ENCODE measurements around the gene ANKMY1.

The ANKMY1 gene

DNA sequence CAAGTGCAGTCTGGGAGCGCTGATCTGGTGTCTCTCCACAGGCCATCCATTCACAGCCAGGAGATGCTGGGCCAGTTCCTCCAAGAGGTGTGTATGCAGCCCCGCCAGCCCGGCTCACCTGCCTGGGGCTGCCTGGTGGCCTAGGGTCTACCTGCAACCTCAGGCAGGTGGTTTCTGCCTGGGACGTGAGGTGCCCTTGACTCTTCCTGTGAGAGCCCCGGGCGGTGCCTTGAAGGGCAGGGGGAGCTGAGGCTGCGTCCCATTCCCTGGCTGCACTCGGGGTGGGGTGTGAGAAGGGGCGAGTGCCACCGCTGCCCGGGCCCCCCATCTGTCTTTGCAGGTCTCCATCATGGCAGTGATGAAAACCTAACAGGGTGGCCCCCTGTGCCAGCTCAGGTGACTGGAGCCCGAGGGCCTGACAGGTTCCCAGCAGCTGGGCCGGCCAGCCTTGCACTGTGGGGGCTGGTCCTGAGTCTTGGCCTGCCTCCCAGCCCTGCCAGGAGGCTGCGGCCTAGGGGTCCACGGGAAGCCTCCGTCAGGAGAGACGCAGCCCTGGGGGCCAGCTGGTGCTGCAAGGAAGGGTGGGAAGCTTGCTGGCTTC, 40.6 kb upstream of the ANKMY1 start:
- peaks cover 12% of the 10 kb centered on the region for H3K36me3 Mint-ChIP-seq
- DNase-seq (ENCODE audit: low spot score in 2 of 2) (no peak), ATAC-seq (no peak)
- H3K4me1 Mint-ChIP-seq, result no peaks in the 10 kb centered on the region
- H3K27ac Mint-ChIP-seq, result peak overlapping the region; percentile 88
- no peaks in the 10 kb centered on the region for H3K9me3 Mint-ChIP-seq
- no peak overlapping the region for H3K4me3 Mint-ChIP-seq

DNA sequence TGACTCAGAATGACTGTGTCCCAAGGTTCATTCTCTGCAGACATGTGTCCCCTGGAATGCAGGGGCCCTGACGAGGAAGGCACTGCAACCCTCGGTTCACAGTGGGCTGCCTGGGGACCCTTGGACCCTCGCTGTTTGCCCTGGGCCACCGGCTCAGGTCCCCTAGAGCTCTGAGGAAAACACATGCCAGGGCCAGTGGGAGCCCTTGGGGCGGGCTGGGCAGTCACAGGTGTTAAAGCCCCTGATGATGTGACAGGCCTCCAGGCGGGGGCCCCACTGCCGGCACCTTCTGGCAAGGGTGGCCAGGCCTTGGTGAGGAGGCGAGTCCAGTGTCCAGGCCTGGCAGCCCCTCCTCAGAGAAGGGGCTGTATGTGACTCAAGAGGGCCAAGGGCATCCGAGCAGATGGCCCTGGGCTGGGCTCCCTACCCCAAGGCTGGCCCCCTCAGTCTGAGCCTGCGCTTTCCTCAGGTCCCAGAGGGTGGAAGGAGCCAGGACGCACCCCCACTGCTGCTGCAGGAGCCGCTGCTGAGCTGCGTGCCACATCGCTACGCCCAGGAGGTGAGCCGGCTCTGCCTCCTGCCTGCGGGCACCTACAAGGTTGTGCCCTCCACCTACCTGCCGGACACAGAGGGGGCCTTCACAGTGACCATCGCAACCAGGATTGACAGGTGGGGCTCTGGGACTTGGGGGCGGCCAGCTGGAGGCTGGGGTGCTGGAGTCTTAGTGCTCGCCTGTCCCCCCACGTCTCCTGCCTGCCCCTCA, 39.8 kb upstream of the ANKMY1 start:
- H3K36me3 Mint-ChIP-seq, result peaks cover 15% of the 10 kb centered on the region
- H3K4me3 Mint-ChIP-seq, result no peak overlapping the region
- no peaks in the 10 kb centered on the region for H3K9me3 Mint-ChIP-seq
- DNase-seq (ENCODE audit: low spot score in 2 of 2) (no peak), ATAC-seq (no peak)
- H3K27ac Mint-ChIP-seq, result no peak overlapping the region
- no peaks in the 10 kb centered on the region for H3K4me1 Mint-ChIP-seq

DNA sequence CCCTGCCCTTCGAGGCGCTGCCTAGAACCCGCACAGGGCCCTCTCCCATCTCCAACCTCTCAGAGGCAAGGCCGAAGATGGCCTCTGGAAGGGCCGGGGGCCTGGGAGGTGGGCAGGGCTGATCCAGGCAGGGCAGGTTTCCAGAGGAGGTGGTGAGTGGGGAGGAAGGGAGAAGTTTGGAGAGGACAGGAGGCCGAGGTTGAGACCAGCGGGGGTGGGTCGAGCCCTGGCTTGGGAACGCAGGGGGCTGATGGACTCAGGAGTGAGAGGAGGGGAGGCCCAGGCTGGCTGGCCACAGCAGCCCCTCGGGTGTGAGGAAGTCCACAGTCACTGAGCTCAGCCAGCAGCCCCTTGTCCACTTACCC, 39.2 kb upstream of the ANKMY1 start:
- no peaks in the 10 kb centered on the region for H3K4me1 Mint-ChIP-seq
- ATAC-seq, result no peak
- H3K27ac Mint-ChIP-seq, result no peak overlapping the region
- no peak overlapping the region for H3K4me3 Mint-ChIP-seq
- DNase-seq (ENCODE audit: low spot score in 2 of 2), result no peak
- peaks cover 21% of the 10 kb centered on the region for H3K36me3 Mint-ChIP-seq
- no peaks in the 10 kb centered on the region for H3K9me3 Mint-ChIP-seq

DNA sequence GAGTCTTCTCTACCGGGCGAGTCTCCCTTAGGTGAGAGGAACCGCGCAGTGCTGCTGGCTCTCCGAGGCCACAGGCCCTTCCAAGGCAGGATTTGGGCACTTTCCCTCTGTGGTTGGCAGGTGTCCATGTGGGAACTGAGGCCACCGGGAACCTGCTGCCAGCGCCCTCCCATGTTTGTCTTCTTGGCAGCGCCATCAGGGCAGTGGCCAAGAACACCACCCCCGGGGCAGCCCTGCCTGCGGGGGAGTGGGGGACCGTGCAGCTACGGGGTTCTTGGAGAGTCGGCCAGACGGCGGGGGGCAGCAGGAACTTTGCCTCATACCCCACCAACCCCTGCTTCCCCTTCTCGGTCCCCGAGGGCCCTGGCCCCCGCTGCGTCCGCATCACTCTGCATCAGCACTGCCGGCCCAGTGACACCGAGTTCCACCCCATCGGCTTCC, 38.7 kb upstream of the ANKMY1 start:
- no peak overlapping the region for H3K4me3 Mint-ChIP-seq
- DNase-seq (ENCODE audit: low spot score in 2 of 2), result no peak
- peaks cover 3% of the 10 kb centered on the region for H3K4me1 Mint-ChIP-seq
- peaks cover 20% of the 10 kb centered on the region for H3K36me3 Mint-ChIP-seq
- no peak overlapping the region for H3K27ac Mint-ChIP-seq
- ATAC-seq, result no peak
- H3K9me3 Mint-ChIP-seq, result no peaks in the 10 kb centered on the region

DNA sequence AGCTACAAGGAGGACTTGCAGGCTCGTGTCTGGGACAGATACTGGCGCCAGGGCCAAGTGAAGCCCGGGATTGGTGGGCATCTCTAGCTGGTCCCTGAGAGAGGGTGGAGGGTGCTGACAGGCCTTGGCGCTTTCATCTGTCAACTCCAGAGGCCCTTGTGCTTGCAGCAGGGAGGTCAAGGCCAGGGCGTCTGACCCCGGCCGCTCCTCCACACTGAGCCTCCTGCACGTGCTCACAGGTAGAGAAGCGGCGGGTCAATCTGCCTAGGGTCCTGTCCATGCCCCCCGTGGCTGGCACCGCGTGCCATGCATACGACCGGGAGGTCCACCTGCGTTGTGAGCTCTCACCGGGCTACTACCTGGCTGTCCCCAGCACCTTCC, 38.3 kb upstream of the ANKMY1 start:
- Mint-ChIP-seq H3K4me3 (no peak overlapping the region), H3K9me3 (no peaks in the 10 kb centered on the region), H3K27ac (peak overlapping the region; percentile 14), H3K4me1 (peaks cover 6% of the 10 kb centered on the region), H3K36me3 (peaks cover 17% of the 10 kb centered on the region)
- ATAC-seq (no peak), DNase-seq (ENCODE audit: low spot score in 2 of 2) (no peak)

DNA sequence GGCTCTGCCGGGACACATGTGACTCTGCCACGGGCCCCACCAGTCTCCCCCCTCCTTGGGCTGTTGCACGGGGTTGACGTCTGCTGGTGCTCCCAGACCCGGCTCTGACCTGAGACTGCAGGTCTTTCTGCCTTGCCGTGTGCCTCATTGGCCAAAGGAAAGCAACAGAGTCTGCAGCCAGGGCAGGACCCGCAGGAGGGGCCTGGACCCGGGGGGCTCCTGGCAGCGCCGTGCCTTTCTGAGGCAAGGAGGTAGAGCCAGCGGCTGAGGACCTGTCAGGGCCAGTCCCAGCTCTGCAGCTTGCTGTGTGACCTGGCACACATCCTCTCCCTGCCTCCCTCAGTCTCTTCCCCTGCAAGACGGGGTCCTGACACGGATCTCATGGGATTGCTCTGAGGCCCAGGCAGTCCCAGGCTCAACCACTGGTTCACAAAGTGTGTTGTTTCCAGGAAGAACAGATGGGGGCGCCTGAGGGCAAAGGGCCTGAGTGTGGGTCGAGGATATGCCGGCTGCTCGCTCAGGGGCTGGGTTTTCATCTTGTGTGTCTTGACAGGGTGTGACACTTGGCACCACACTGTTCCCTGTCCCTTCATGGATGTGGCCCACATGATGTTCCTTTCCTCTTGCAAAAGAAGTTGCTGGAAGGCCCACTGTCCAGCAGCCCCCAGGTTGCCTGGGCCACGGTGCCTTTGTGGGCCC, 37.7 kb upstream of the ANKMY1 start:
- Mint-ChIP-seq H3K36me3 (peaks cover 17% of the 10 kb centered on the region), H3K27ac (peak overlapping the region; percentile 14), H3K9me3 (no peaks in the 10 kb centered on the region), H3K4me3 (no peak overlapping the region), H3K4me1 (peaks cover 6% of the 10 kb centered on the region)
- peak; percentile 58 for ATAC-seq
- no peak for DNase-seq (ENCODE audit: low spot score in 2 of 2)

DNA sequence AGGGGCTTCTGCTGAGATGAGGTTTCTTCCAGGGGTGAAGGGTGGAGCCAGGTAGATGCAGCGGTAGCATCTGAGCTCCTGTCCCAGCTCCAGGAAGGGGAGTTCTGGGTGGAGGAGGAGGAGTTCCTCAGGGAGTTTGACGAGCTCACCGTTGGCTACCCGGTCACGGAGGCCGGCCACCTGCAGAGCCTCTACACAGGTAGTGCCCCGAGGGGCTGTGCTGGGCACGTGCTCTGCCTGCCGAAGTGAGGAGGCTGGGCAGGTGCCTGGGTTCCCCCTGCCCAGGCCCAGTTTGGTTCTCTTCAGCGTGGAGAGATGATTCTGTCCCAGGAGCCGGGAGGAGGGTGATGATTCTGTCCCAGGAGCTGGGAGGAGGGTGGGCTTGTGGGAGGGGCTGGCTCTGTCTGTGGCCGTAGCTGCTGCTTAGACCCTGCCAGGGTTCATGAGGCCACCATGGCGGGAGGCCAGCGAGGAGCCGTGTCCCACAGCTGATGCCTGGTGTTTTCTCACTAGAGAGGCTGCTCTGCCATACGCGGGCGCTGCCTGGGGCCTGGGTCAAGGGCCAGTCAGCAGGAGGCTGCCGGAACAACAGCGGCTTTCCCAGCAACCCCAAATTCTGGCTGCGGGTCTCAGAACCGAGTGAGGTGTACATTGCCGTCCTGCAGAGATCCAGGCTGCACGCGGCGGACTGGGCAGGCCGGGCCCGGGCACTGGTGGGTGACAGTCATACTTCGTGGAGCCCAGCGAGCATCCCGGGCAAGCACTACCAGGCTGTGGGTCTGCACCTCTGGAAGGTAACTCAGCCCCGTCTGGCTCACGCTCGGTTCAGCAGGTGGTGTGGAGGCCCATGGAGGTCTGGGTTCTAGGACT, 37.0 kb upstream of the ANKMY1 start:
- Mint-ChIP-seq H3K27ac (peak overlapping the region; percentile 75), H3K4me1 (peaks cover 6% of the 10 kb centered on the region), H3K36me3 (peaks cover 22% of the 10 kb centered on the region), H3K9me3 (no peaks in the 10 kb centered on the region), H3K4me3 (no peak overlapping the region)
- ATAC-seq (no peak), DNase-seq (ENCODE audit: low spot score in 2 of 2) (no peak)

DNA sequence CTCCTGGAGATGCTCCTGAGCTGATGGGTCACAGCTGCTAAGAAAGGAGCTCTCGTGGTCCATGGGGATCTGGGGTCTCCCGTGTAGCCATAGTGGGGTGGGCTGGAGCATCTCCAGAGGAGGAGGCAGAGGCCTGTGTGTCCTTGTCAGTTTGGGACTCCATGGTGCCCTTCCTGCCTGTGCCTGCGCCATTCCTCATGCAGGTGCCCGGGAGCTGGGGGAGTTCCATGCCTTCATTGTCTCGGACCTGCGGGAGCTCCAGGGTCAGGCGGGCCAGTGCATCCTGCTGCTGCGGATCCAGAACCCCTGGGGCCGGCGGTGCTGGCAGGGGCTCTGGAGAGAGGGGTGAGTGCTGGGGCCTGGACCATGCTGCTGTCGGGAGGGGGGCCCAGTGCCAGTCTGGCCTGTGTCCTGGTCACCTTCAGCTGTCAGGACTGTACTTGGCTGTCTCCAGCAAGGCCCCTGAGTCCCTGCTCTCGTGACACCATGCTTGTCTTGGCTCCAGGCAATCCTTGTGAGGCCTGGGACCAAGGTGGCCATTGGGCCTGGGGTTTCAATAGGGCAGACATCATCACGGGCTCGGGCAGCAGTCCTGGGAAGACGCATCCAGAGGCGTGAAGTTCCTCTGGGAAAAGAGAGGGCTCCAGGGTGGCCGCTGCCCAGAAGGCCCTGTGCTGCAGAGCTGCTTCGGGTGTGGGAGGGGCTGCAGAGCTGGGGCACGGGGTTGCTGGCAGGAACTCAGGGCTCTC, 36.1 kb upstream of the ANKMY1 start:
- H3K9me3 Mint-ChIP-seq, result no peaks in the 10 kb centered on the region
- DNase-seq (ENCODE audit: low spot score in 2 of 2), result no peak
- H3K36me3 Mint-ChIP-seq, result peaks cover 26% of the 10 kb centered on the region
- peak overlapping the region; percentile 75 for H3K27ac Mint-ChIP-seq
- H3K4me3 Mint-ChIP-seq, result no peak overlapping the region
- H3K4me1 Mint-ChIP-seq, result peaks cover 14% of the 10 kb centered on the region
- ATAC-seq, result no peak

DNA sequence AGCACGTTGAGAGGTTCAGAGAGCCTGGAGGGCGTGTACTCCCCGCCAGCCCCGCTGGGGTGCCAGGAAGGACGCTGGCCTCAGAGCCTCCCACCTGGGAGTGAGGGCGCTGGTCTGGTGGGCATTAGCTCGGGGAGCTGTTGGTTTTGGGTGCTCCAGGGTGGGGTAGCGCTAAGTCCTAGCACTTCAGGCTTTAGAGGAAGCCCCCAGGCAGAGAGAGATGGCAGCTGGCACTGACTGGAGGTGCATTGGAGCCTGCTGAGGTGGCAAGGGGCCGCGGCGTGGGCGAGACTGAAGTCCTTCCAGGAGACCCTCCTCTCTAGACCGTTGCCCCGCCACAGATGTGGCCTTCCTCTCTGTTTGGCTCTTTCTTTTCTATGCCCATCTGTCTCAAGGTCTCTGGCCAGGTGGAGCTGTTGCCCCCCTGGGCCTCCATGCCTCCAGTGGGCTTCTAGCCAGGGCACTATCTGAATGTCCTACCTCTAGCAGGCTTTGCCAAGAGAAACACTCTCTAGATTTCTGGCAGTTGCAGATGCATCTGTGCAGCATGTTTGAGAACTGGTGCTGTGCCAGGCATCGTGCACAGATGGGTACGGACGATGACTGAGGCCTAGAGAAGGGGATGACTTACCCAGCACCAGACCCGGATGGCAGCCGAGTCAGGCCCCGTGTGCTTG, 35.4 kb upstream of the ANKMY1 start:
- peaks cover 21% of the 10 kb centered on the region for H3K4me1 Mint-ChIP-seq
- H3K36me3 Mint-ChIP-seq, result peaks cover 32% of the 10 kb centered on the region
- no peak for DNase-seq (ENCODE audit: low spot score in 2 of 2)
- H3K4me3 Mint-ChIP-seq, result no peak overlapping the region
- peak overlapping the region; percentile 20 for H3K27ac Mint-ChIP-seq
- H3K9me3 Mint-ChIP-seq, result no peaks in the 10 kb centered on the region
- no peak for ATAC-seq

DNA sequence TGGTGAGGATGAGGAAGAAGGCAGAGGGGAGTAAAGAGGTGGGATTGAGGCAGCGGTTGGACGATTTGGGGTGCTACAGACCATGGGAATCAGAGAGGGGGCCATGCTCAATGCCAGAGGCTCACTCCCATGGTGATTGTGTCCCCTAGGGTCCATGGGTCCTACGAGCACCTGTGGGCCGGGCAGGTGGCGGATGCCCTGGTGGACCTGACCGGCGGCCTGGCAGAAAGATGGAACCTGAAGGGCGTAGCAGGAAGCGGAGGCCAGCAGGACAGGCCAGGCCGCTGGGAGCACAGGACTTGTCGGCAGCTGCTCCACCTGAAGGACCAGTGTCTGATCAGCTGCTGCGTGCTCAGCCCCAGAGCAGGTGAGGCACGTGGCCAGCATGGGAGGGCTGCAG, 34.0 kb upstream of the ANKMY1 start:
- ATAC-seq (no peak), DNase-seq (ENCODE audit: low spot score in 2 of 2) (no peak)
- H3K4me1 Mint-ChIP-seq, result peaks cover 30% of the 10 kb centered on the region
- peak overlapping the region; percentile 85 for H3K27ac Mint-ChIP-seq
- no peaks in the 10 kb centered on the region for H3K9me3 Mint-ChIP-seq
- H3K36me3 Mint-ChIP-seq, result peaks cover 37% of the 10 kb centered on the region
- H3K4me3 Mint-ChIP-seq, result no peak overlapping the region

DNA sequence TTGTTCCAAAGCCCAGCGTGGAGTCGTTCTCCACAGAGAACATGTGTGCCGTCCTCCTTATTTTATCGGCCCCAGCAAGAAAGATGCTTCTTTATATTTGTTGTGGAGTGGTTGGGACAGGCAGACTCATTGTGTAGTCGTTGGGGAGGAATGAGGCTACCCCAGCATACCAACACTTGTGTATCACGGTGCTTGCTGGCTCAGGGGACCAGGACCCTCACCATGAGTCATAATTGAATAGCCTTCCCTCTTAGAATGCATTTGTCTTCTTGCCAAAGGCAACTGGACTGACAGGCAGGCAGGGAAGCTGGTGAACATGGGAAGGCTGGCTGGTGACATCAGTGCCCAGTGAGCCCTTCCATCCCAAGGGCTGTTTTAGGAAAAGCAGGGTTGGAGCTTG, 33.4 kb upstream of the ANKMY1 start:
- H3K4me3 Mint-ChIP-seq, result no peak overlapping the region
- peak overlapping the region; percentile 85 for H3K27ac Mint-ChIP-seq
- peaks cover 37% of the 10 kb centered on the region for H3K36me3 Mint-ChIP-seq
- H3K4me1 Mint-ChIP-seq, result peaks cover 30% of the 10 kb centered on the region
- ATAC-seq (no peak), DNase-seq (ENCODE audit: low spot score in 2 of 2) (no peak)
- H3K9me3 Mint-ChIP-seq, result no peaks in the 10 kb centered on the region

DNA sequence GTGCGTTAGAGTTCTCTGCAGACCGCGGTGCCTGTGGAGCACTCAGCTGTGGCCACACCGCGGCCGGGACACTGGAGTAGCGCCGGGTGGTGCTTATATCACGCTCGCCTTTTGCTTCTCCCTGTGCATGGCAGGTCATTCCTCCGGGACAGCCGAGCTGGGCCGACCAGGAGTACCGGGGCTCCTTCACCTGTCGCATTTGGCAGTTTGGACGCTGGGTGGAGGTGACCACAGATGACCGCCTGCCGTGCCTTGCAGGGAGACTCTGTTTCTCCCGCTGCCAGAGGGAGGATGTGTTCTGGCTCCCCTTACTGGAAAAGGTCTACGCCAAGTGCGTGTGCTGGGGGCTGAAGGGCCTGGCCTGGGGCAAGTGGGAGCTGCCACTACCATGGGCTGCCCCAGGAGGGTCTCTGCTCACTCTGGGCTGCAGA, 32.9 kb upstream of the ANKMY1 start:
- H3K4me1 Mint-ChIP-seq, result peaks cover 30% of the 10 kb centered on the region
- H3K4me3 Mint-ChIP-seq, result no peak overlapping the region
- DNase-seq (ENCODE audit: low spot score in 2 of 2), result no peak
- no peaks in the 10 kb centered on the region for H3K9me3 Mint-ChIP-seq
- peaks cover 41% of the 10 kb centered on the region for H3K36me3 Mint-ChIP-seq
- no peak overlapping the region for H3K27ac Mint-ChIP-seq
- ATAC-seq, result no peak

DNA sequence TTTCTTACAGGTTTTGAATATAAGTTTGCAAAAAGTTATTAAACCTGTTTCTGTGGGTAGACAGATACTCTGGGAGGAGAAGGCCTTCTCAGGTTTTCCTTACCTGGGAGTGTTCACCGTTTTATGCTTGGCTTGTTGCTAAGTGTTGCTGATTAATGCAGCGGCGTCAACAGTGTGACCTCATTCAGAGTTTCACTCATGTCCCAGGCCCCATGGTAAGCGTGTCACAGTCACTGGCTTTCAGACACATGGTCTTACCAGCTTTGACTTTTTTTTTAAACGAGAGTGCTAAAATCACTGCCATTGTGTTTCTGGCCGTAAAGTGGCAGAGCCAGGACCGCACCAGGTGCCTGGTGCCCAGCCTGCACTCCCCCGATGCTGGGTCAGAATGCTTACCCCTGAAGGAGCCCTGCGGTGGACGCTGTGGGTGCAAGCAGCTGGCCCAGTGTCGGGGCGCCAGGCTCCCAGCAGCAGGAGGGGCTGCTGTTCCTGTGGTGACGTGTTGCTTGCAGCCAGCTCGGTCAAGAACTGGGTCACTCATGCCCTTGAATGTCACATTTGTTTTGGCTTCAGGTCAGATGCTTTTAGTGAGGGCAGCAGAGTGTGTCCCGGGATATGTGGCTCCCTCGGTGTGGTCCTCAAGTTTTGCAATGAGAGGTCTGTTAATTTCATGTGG, 32.2 kb upstream of the ANKMY1 start:
- H3K27ac Mint-ChIP-seq, result peak overlapping the region; percentile 84
- no peak for ATAC-seq
- peaks cover 31% of the 10 kb centered on the region for H3K4me1 Mint-ChIP-seq
- H3K9me3 Mint-ChIP-seq, result no peaks in the 10 kb centered on the region
- H3K36me3 Mint-ChIP-seq, result peaks cover 43% of the 10 kb centered on the region
- no peak for DNase-seq (ENCODE audit: low spot score in 2 of 2)
- no peak overlapping the region for H3K4me3 Mint-ChIP-seq

DNA sequence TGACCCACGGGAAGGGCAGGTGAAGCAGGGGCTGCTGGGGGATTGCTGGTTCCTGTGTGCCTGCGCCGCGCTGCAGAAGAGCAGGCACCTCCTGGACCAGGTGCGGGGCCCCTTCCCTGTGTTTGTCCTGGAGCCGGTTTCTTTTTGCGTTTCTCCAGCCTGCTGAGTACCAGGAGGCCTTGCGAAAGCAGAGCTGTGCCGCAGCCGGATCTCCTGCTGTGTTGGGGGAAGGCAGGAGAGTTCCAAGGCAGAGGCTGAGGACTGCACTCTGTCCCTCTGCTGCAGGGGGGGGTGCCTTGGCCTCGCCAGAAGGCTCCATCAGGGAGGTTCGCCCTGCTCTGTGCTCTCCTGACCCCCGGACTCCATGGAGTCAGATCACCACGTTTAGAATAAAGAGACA, 31.6 kb upstream of the ANKMY1 start:
- ATAC-seq (no peak), DNase-seq (ENCODE audit: low spot score in 2 of 2) (no peak)
- H3K9me3 Mint-ChIP-seq, result no peaks in the 10 kb centered on the region
- H3K4me1 Mint-ChIP-seq, result peaks cover 37% of the 10 kb centered on the region
- H3K27ac Mint-ChIP-seq, result peak overlapping the region; percentile 84
- no peak overlapping the region for H3K4me3 Mint-ChIP-seq
- H3K36me3 Mint-ChIP-seq, result peaks cover 43% of the 10 kb centered on the region
